ENCODE results near the gene PPP3CA.
A peak's percentile ranks its signal among the peaks of the same experiment; 100 is the strongest.

PPP3CA gene

GRCh38 chr4:101285985-101286384, 61.3 kb downstream of the PPP3CA start:
- no peak overlapping the region for H3K27ac ChIP-seq (ENCODE audit: low read length)

DNA sequence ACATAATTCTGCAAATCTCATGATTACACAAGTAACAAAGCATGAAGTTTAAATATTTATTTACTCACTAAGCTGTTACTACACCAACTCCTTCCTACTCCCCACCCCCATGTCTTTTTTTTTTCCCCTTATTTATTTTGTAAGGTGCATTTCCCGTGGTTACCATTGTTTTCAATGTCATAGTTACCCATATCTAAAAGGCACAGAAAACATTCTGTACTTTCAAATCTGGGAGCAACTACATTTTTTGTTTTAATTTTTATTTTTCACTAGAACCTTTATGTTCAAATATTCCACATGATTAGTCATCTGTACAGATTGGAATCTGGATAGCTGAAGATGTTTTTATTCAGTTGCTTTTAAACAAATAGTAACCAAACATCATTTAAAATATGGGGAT, 62.8 kb downstream of the PPP3CA start:
- H3K27me3 ChIP-seq (ENCODE audit: insufficient read depth, low read length), result no peaks in the 10 kb centered on the region
- no peak overlapping the region for H3K9ac ChIP-seq (ENCODE audit: low read depth, low read length)
- no peaks in the 10 kb centered on the region for H3K36me3 ChIP-seq (ENCODE audit: insufficient read depth, low read depth, low read length)
- no peak overlapping the region for H3K4me3 ChIP-seq (ENCODE audit: low read length)
- H3K27ac ChIP-seq (ENCODE audit: low read length), result no peak overlapping the region
- H3K9me3 ChIP-seq (ENCODE audit: insufficient read depth, low read depth, low read length), result no peaks in the 10 kb centered on the region
- peaks cover 61% of the 10 kb centered on the region for H3K4me1 ChIP-seq (ENCODE audit: insufficient read depth, low read length)

More at GRCh38 chr4:101285985-101286384, 61.3 kb downstream of the PPP3CA start:
- no peaks in the 10 kb centered on the region for H3K9me3 ChIP-seq (ENCODE audit: insufficient read depth, low read depth, low read length)
- H3K4me1 ChIP-seq (ENCODE audit: insufficient read depth, low read length), result peaks cover 55% of the 10 kb centered on the region
- no peak overlapping the region for H3K9ac ChIP-seq (ENCODE audit: low read depth, low read length)
- no peaks in the 10 kb centered on the region for H3K27me3 ChIP-seq (ENCODE audit: insufficient read depth, low read length)
- no peak overlapping the region for H3K4me3 ChIP-seq (ENCODE audit: low read length)
- no peaks in the 10 kb centered on the region for H3K36me3 ChIP-seq (ENCODE audit: insufficient read depth, low read depth, low read length)

DNA sequence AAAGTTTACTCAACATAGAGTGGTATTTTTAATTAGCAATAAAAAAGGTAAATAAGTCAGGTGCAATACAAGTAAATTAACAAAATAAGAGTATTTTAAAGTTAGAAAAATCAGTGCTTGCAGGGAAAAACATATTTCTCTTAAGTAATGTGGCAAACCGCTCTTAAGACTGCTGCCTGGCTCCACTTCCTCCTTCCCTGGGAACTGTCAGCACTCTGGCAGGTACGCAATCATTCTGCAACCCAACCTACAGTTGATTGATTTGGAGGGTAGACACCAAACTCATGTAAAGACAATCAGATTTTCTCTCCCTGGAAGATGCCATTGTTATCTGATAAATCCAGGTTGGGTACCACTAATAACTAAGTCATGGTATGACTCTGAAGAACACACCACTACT, 63.9 kb downstream of the PPP3CA start:
- Histone ChIP-seq H3K4me3 (ENCODE audit: low read length) (no peak overlapping the region), H3K4me1 (ENCODE audit: insufficient read depth, low read length) (peaks cover 63% of the 10 kb centered on the region), H3K36me3 (ENCODE audit: insufficient read depth, low read depth, low read length) (no peaks in the 10 kb centered on the region), H3K9me3 (ENCODE audit: insufficient read depth, low read depth, low read length) (no peaks in the 10 kb centered on the region), H3K27me3 (ENCODE audit: insufficient read depth, low read length) (no peaks in the 10 kb centered on the region), H3K9ac (ENCODE audit: low read depth, low read length) (no peak overlapping the region; the same call in 1 of the 2 replicates), H3K27ac (ENCODE audit: low read length) (peak overlapping the region; percentile 33)

- Histone ChIP-seq H3K9ac (ENCODE audit: low read depth, low read length) (peak overlapping the region; percentile 18; the same call in 1 of the 2 replicates), H3K36me3 (ENCODE audit: insufficient read depth, low read depth, low read length) (no peaks in the 10 kb centered on the region), H3K27ac (ENCODE audit: low read length) (peak overlapping the region; percentile 26), H3K9me3 (ENCODE audit: insufficient read depth, low read depth, low read length) (no peaks in the 10 kb centered on the region), H3K4me1 (ENCODE audit: insufficient read depth, low read length) (peaks cover 56% of the 10 kb centered on the region), H3K27me3 (ENCODE audit: insufficient read depth, low read length) (no peaks in the 10 kb centered on the region), H3K4me3 (ENCODE audit: low read length) (peak overlapping the region; percentile 28; the same call in 1 of the 2 replicates)
These were observed 65.1 kb downstream of the PPP3CA start for GRCh38 chr4:101282076-101282844.

DNA sequence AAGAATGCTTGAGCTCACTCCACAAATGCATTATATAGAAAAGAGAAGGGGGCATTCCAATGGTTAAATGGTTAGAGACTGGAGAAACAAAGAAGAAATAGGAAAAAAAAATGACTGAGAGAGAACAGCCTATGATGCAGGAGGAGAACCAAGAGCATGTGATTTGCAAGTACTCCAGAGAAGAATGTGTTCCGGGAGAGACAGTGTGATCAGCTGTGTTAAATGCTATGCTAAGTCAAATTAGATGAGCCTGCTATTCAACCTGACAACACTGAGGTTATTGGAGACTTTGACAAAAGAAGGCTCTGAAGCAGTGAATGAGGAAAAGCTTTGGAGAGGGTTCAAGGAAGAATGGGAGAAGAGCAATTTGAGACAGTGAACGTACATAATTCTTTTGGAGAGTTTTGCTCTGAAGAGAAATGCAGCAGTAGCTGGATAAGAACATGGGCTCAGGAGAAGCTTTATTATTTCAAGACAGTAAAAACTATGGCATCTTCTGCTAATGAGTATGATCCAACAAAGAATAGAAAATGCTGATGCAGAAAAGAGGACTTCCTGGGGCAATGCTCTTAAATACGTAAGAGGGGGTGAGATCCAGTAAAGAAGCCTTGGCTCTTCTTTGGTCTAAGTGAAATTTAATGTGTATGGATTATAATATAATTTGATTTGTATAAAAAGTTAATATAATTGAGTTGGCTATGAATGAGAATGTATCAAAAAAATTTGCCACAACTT, 66.3 kb downstream of the PPP3CA start:
- peaks cover 53% of the 10 kb centered on the region for H3K4me1 ChIP-seq (ENCODE audit: insufficient read depth, low read length)
- no peak overlapping the region for H3K27ac ChIP-seq (ENCODE audit: low read length)
- peak overlapping the region; percentile 15; the same call in 1 of the 2 replicates for H3K4me3 ChIP-seq (ENCODE audit: low read length)

GRCh38 chr4:101279377-101279871, 67.9 kb downstream of the PPP3CA start:
- Histone ChIP-seq H3K27ac (ENCODE audit: low read length) (no peak overlapping the region), H3K36me3 (ENCODE audit: insufficient read depth, low read depth, low read length) (no peaks in the 10 kb centered on the region), H3K9me3 (ENCODE audit: insufficient read depth, low read depth, low read length) (no peaks in the 10 kb centered on the region), H3K9ac (ENCODE audit: low read depth, low read length) (no peak overlapping the region), H3K27me3 (ENCODE audit: insufficient read depth, low read length) (no peaks in the 10 kb centered on the region), H3K4me3 (ENCODE audit: low read length) (no peak overlapping the region), H3K4me1 (ENCODE audit: insufficient read depth, low read length) (peaks cover 48% of the 10 kb centered on the region)

More for the DNA sequence above, 66.3 kb downstream of the PPP3CA start:
- no peaks in the 10 kb centered on the region for H3K27me3 ChIP-seq (ENCODE audit: insufficient read depth, low read length)
- no peak overlapping the region for H3K9ac ChIP-seq (ENCODE audit: low read depth, low read length)
- no peaks in the 10 kb centered on the region for H3K9me3 ChIP-seq (ENCODE audit: insufficient read depth, low read depth, low read length)
- H3K36me3 ChIP-seq (ENCODE audit: insufficient read depth, low read depth, low read length), result no peaks in the 10 kb centered on the region

DNA sequence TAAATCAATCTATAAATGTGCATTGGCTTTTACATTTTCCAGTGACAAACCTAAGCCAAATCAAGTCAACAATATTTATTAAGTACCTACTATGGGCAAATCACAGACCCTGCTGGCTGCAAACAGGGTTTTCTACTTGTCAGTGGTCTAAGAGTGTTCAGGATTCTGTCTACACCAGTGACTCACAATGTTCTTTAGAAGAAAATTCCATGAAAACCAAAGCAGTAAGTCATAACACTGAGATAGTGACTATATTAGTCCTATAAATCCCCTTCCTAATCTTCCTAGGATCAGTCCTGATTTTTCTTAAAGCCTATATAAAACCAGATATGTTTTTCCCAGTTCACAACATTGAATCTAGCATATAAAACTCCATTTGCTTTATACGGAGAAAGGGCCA, 69.7 kb downstream of the PPP3CA start:
- Histone ChIP-seq H3K27me3 (ENCODE audit: insufficient read depth, low read length) (no peaks in the 10 kb centered on the region), H3K9me3 (ENCODE audit: insufficient read depth, low read depth, low read length) (no peaks in the 10 kb centered on the region), H3K27ac (ENCODE audit: low read length) (no peak overlapping the region), H3K4me3 (ENCODE audit: low read length) (no peak overlapping the region), H3K9ac (ENCODE audit: low read depth, low read length) (no peak overlapping the region), H3K4me1 (ENCODE audit: insufficient read depth, low read length) (peaks cover 34% of the 10 kb centered on the region; the same call in 1 of the 2 replicates), H3K36me3 (ENCODE audit: insufficient read depth, low read depth, low read length) (no peaks in the 10 kb centered on the region)

DNA sequence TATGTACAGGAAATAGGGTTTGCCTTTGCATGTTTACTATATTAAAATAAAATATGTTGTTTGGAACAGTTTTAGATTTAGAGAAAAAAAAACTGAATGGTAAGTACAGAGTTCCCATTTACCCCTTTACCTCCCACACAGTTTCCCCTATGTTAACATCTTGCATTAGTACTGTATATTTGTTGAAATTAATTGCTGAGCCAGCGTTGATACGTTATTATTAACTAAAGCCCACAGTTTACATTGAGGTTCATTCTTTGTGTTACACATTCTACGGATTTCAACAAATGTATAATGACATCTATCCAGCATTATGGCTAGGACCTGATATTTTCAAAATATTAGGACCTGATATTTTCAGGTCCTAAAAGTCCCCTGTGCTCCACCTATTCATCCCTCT, 70.7 kb downstream of the PPP3CA start:
- Histone ChIP-seq H3K4me1 (ENCODE audit: insufficient read depth, low read length) (peaks cover 24% of the 10 kb centered on the region; the same call in 1 of the 2 replicates), H3K27ac (ENCODE audit: low read length) (no peak overlapping the region), H3K36me3 (ENCODE audit: insufficient read depth, low read depth, low read length) (no peaks in the 10 kb centered on the region), H3K27me3 (ENCODE audit: insufficient read depth, low read length) (no peaks in the 10 kb centered on the region), H3K4me3 (ENCODE audit: low read length) (no peak overlapping the region), H3K9me3 (ENCODE audit: insufficient read depth, low read depth, low read length) (no peaks in the 10 kb centered on the region), H3K9ac (ENCODE audit: low read depth, low read length) (no peak overlapping the region)

DNA sequence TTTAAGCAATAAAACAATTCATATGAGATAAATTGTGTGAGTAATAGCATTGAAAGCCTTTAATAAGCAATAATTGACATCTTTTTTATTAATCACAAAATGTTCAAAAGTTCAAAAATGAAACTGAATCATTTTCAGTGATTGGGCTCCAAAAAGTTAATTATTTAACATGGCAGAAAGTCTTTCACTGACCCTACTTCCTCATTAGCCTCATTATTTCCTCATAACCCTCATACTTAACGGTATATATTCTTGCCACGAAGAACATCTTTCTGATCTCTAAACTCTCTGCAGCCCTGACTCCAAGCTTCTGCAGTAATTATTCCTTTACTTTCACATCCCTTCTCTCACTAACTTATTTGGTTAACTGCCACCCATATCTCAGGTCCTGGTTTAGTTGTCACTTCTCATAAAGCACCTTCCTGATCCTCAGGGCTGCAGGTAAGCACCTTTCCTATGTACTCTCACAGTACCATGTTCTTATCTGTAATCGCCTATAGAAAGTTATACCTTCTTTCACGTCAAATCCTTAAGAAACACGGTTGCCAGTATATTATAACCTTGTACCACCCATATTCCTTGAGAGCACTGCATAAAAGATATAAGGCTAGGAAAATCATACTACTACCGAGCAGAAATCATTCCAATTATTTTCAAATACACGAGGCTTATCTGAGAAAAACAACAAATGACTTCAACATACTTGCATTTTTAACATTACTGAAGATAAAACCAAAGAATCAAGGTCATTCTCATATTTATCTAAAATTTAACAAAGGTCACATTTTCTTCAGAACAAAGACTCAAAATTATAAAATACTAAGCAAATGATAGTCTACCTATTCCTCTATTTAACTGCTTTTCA, 72.2 kb downstream of the PPP3CA start:
- Histone ChIP-seq H3K4me3 (ENCODE audit: low read length) (no peak overlapping the region), H3K36me3 (ENCODE audit: insufficient read depth, low read depth, low read length) (no peaks in the 10 kb centered on the region), H3K27me3 (ENCODE audit: insufficient read depth, low read length) (no peaks in the 10 kb centered on the region), H3K4me1 (ENCODE audit: insufficient read depth, low read length) (peaks cover 15% of the 10 kb centered on the region; the same call in 1 of the 2 replicates), H3K9me3 (ENCODE audit: insufficient read depth, low read depth, low read length) (no peaks in the 10 kb centered on the region), H3K9ac (ENCODE audit: low read depth, low read length) (no peak overlapping the region), H3K27ac (ENCODE audit: low read length) (no peak overlapping the region)

DNA sequence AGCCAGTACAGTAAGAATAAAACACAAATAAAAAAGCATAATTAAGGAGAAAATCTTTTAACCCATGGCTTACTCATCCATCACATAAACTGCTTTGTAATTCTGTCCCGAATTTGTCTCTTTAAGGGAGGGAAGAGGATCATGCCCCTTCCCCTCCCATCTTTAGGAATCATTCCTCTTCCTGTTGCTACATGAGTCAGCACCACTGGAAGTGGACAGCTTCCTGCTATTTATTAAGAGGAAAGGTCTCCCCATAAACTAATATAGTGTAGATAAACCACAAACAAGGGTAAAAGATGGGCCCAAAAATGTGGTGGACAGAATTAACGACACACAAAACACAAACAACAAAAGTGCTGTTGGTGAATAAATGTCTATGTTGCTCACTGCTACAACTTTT, 75.8 kb downstream of the PPP3CA start:
- Histone ChIP-seq H3K36me3 (ENCODE audit: insufficient read depth, low read depth, low read length) (no peaks in the 10 kb centered on the region), H3K9me3 (ENCODE audit: insufficient read depth, low read depth, low read length) (no peaks in the 10 kb centered on the region), H3K27ac (ENCODE audit: low read length) (no peak overlapping the region), H3K4me3 (ENCODE audit: low read length) (no peak overlapping the region), H3K4me1 (ENCODE audit: insufficient read depth, low read length) (no peaks in the 10 kb centered on the region), H3K9ac (ENCODE audit: low read depth, low read length) (no peak overlapping the region), H3K27me3 (ENCODE audit: insufficient read depth, low read length) (no peaks in the 10 kb centered on the region)

DNA sequence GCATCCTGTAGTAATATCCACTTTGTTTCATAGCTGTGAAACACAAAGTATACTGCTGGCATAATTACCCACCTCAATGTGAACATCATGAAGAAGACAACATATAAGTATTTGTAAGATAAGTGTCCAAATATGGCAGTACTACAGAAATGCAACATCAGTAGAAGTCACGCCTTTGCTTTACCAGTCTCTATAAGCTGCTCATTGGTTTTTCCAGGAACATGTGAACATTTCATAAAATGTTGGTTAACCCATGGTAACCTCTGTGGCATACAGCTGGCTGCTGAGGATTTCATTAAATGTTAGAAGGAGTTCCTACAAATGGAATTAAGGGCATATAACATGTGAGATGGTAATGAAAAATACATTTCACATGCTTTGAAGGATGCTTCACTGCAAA, 77.6 kb downstream of the PPP3CA start:
- no peaks in the 10 kb centered on the region for H3K36me3 ChIP-seq (ENCODE audit: insufficient read depth, low read depth, low read length)
- H3K27ac ChIP-seq (ENCODE audit: low read length), result no peak overlapping the region
- H3K9me3 ChIP-seq (ENCODE audit: insufficient read depth, low read depth, low read length), result no peaks in the 10 kb centered on the region
- H3K27me3 ChIP-seq (ENCODE audit: insufficient read depth, low read length), result no peaks in the 10 kb centered on the region
- H3K4me3 ChIP-seq (ENCODE audit: low read length), result no peak overlapping the region
- H3K9ac ChIP-seq (ENCODE audit: low read depth, low read length), result no peak overlapping the region
- no peaks in the 10 kb centered on the region for H3K4me1 ChIP-seq (ENCODE audit: insufficient read depth, low read length)
